IMR-90 (cell line): ENCODE measurements around the gene OXNAD1. TPM values are rescaled to one million over a fixed set of nuclear protein-coding genes. Genes with fewer than 3 reads are reported as not detected.

ENCODE experiments used
- ATAC-seq: fragments of 200-7000 bp; cut with Tn5 transposase; 2 replicates; pipeline ENCODE4 v1.9.1; 2020; ENCODE audit warnings: low read depth, mild to moderate bottlenecking, moderate library complexity
- BruUV-seq: library from RNA; stranded (reverse); fragments of 400-500 nt; replicated peaks from 2 replicates; lab custom pipeline; 2021; lab: Mats Ljungman, UMichigan
- CTCF ChIA-PET: fragments of 300-600 bp; formaldehyde crosslinking; extraction: SDS; loops from one replicate; lab custom pipeline; 2021; ENCODE audit warnings: antibody characterized with exemption; lab: Yijun Ruan, JAX
- POLR2A ChIA-PET: fragments of 300-600 bp; sonication (Branson Sonifier 250); formaldehyde crosslinking; loops from one replicate; lab custom pipeline; 2022; ENCODE audit warnings: antibody characterized with exemption; ENCODE audit not compliant: unreplicated experiment; lab: Charles Lee
- DNase-seq: peaks from one replicate; pipeline ENCODE4 v3.0.0; 2013
- H2AFZ ChIP-seq: replicated peaks from 2 replicates; pipeline ENCODE3; 2013; ENCODE audit warnings: low read length, mild to moderate bottlenecking; ENCODE audit not compliant: poor library complexity
- H2AK5ac ChIP-seq: 2 replicates; pipeline ENCODE4 v1.6.1; 2013; ENCODE audit warnings: low read depth, low read length, inconsistent platforms
- H2AK9ac ChIP-seq: replicated peaks from 2 replicates; pipeline ENCODE3; 2013; ENCODE audit warnings: mild to moderate bottlenecking, low read depth, low read length, moderate library complexity; ENCODE audit not compliant: poor library complexity
- H2BK120ac ChIP-seq: 2 replicates; pipeline ENCODE4 v1.6.1; 2013; ENCODE audit warnings: low read depth, low read length, inconsistent platforms
- H2BK15ac ChIP-seq: 3 replicates; pipeline ENCODE4 v1.6.1; 2013; ENCODE audit warnings: low read depth, low read length, inconsistent platforms
- H2BK20ac ChIP-seq: 2 replicates; pipeline ENCODE4 v1.6.1; 2013; ENCODE audit warnings: low read depth, mild to moderate bottlenecking, inconsistent platforms, low read length, moderate library complexity
- H2BK5ac ChIP-seq: 2 replicates; pipeline ENCODE4 v1.6.1; 2013; ENCODE audit warnings: mild to moderate bottlenecking, low read depth, low read length, inconsistent platforms; ENCODE audit not compliant: poor library complexity, severe bottlenecking
- H3K14ac ChIP-seq: replicated peaks from 2 replicates; pipeline ENCODE4 v1.6.1; 2013; ENCODE audit warnings: low read depth, low read length, inconsistent platforms
- H3K18ac ChIP-seq: 2 replicates; pipeline ENCODE4 v1.6.1; 2013; ENCODE audit warnings: low read depth, low read length, control low read depth
- H3K23ac ChIP-seq: 2 replicates; pipeline ENCODE4 v1.6.1; 2013; ENCODE audit warnings: low read depth, low read length, inconsistent platforms
- H3K27ac ChIP-seq: 2 replicates; pipeline ENCODE4 v1.5.1; 2013; ENCODE audit warnings: mild to moderate bottlenecking, control low read depth, low read length; ENCODE audit not compliant: insufficient read depth
- H3K27me3 ChIP-seq: 2 replicates; pipeline ENCODE4 v1.6.1; 2013; ENCODE audit warnings: low read length; ENCODE audit not compliant: control insufficient read depth, insufficient read depth
- H3K36me3 ChIP-seq: 2 replicates; pipeline ENCODE4 v1.6.1; 2013; ENCODE audit warnings: low read length, mixed read lengths; ENCODE audit not compliant: control insufficient read depth, insufficient read depth
- H3K4ac ChIP-seq: 2 replicates; pipeline ENCODE4 v1.6.1; 2013; ENCODE audit warnings: low read depth, low read length, inconsistent platforms
- H3K4me1 ChIP-seq: 2 replicates; pipeline ENCODE4 v1.6.1; 2013; ENCODE audit warnings: low read length, mixed read lengths; ENCODE audit not compliant: control insufficient read depth, insufficient read depth
- H3K4me2 ChIP-seq: 2 replicates; pipeline ENCODE4 v1.6.1; 2013; ENCODE audit warnings: low read depth, mild to moderate bottlenecking, control low read depth, low read length, moderate library complexity
- H3K4me3 ChIP-seq: 2 replicates; pipeline ENCODE4 v1.5.1; 2013; ENCODE audit warnings: low read depth, mild to moderate bottlenecking, control low read depth, low read length, moderate library complexity; ENCODE audit not compliant: insufficient read depth
- H3K56ac ChIP-seq: 2 replicates; pipeline ENCODE4 v1.6.1; 2013; ENCODE audit warnings: low read length, inconsistent platforms; ENCODE audit not compliant: insufficient read depth; ENCODE audit errors: extremely low read depth
- H3K79me1 ChIP-seq, 2 experiments: 2 replicates each; pipeline ENCODE4 v1.6.1; 2013; ENCODE audit warnings: low read length in 2 of 2, inconsistent platforms in 1 of 2, low read depth in 1 of 2
- H3K9ac ChIP-seq: 2 replicates; pipeline ENCODE4 v1.6.1; 2013; ENCODE audit warnings: low read depth, low read length, control low read depth
- H3K9me1 ChIP-seq: 2 replicates; pipeline ENCODE4 v1.6.1; 2013; ENCODE audit warnings: low read length, inconsistent platforms; ENCODE audit not compliant: insufficient read depth
- H3K9me3 ChIP-seq: 2 replicates; pipeline ENCODE4 v1.6.1; 2013; ENCODE audit warnings: low read length; ENCODE audit not compliant: control insufficient read depth, insufficient read depth
- H4K20me1 ChIP-seq: 2 replicates; pipeline ENCODE4 v1.6.1; 2013; ENCODE audit warnings: low read length, inconsistent platforms; ENCODE audit not compliant: insufficient read depth
- H4K5ac ChIP-seq: 2 replicates; pipeline ENCODE4 v1.6.1; 2013; ENCODE audit warnings: mild to moderate bottlenecking, low read depth, low read length, control low read depth
- H4K8ac ChIP-seq, 2 experiments: 2 replicates each; pipeline ENCODE4 v1.6.1; 2013; ENCODE audit warnings: low read depth in 2 of 2, low read length in 2 of 2, control low read depth in 1 of 2, inconsistent platforms in 1 of 2
- H4K91ac ChIP-seq: 2 replicates; pipeline ENCODE4 v1.6.1; 2013; ENCODE audit warnings: low read depth, low read length, inconsistent platforms; ENCODE audit not compliant: insufficient read depth
- RAD21 ChIP-seq: IDR thresholded peaks from 2 replicates; pipeline ENCODE4 v1.6.1; 2012; ENCODE audit warnings: low read length, improper control_type of control experiment
- WGBS, 2 experiments: methylation state at CpG; one replicate each; pipeline versions ENCODE4 v1.1.5 to v1.1.7; 2013; ENCODE audit warnings: missing lambda C conversion rate in 2 of 2; ENCODE audit not compliant: insufficient read length in 1 of 2; ENCODE audit errors: extremely low coverage in 2 of 2; 5-methylcytosine and 5-hydroxymethylcytosine counted together
- dilution Hi-C: fragments of 300-500 bp; cut with HindIII; formaldehyde crosslinking; loops from one replicate; pipeline ENCODE4 v1.14.3; 2018; ENCODE audit warnings: low sequenced_read_pairs; ENCODE audit not compliant: unreplicated experiment
- in situ Hi-C: fragments of 300-500 bp; cut with MboI; formaldehyde crosslinking; loops from 3 replicates; pipeline ENCODE4 v1.14.3; 2019; ENCODE audit warnings: low sequenced_read_pairs, inconsistent platforms, mixed read lengths
- intact Hi-C: fragments of 100-400 bp; cut with micrococcal nuclease; formaldehyde crosslinking; loops from 2 replicates; pipeline ENCODE4 v1.10.0; 2022
- polyA plus RNA-seq, 3 experiments: library from polyadenylated mRNA; depleted of rRNA; stranded (reverse); fragments of >200 nt; gene quantifications; 2 replicates each; pipeline ENCODE4 v1.2.3, GENCODE V29; 2012; ENCODE audit warnings: low replicate concordance in 1 of 3
- total RNA-seq: library from RNA; depleted of rRNA; stranded (reverse); fragments of >200 nt; gene quantifications from 2 replicates; pipeline ENCODE4 v1.2.3, GENCODE V29; 2012
- TF ChIP-seq, protein P1 (sequence below): conservative IDR thresholded peaks from 2 replicates; pipeline ENCODE4 v1.5.1; 2012; ENCODE audit warnings: mild to moderate bottlenecking, low read depth, low read length, improper control_type of control experiment

OXNAD1 gene
- total and polyA plus RNA-seq, 2 of the 4 experiments (the other 2 are of a cell fraction): 6.2 to 11.3 TPM

DNA sequence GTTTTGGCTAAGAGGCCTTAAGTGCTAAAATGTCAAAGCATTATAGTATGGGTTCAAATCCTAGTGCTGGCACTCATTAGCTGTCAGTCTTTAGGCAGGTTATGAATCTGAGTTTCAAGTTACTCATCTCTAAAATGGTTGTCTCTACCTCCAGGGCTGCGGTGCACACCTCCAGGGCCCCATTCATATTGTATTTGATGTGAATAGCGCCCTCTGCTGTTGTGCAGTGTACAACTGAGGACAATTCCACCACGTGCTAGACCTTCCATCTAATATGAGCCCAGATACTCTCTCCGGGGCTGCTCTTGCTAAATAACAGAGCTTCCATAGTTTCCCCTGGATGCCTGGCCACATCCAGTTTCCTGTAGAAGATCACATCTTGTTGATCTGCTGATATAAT is 54.3 kb downstream of the OXNAD1 start:
- DNase-seq: no peak
- Histone ChIP-seq H3K4me1 (peaks cover 22% of the 10 kb centered on the region), H3K36me3 (peaks cover 52% of the 10 kb centered on the region), H3K4me2 (no peak overlapping the region), H3K9me1 (peaks cover 25% of the 10 kb centered on the region), H4K20me1 (no peaks in the 10 kb centered on the region), H3K56ac (no peak overlapping the region), H4K5ac (peak overlapping the region; percentile 93), H2AK5ac (no peak overlapping the region), H2BK5ac (peak overlapping the region; percentile 73), H3K27ac (peak overlapping the region; percentile 25; the same call in 1 of the 2 replicates), H3K79me1 (peaks cover 8 to 48% of the 10 kb centered on the region in 2 experiments; a peak in 3 of 4 replicates), H2BK15ac (no peak overlapping the region), H3K4me3 (no peak overlapping the region), H3K9me3 (no peaks in the 10 kb centered on the region), H4K91ac (no peak overlapping the region), H3K23ac (no peak overlapping the region), H3K27me3 (no peaks in the 10 kb centered on the region), H2BK20ac (0 out of 2 replicates have a peak overlapping the region, but pooled peaks have one; percentile 11), H3K4ac (peak overlapping the region; percentile 62; the same call in 1 of the 2 replicates), H2BK120ac (peak overlapping the region; percentile 64; the same call in 1 of the 2 replicates), H2AK9ac (no peak overlapping the region), H3K14ac (no peak overlapping the region), H2AFZ (no peak overlapping the region), H3K18ac (peak overlapping the region; percentile 63), H3K9ac (no peak overlapping the region), H4K8ac (peak overlapping the region; percentile 19 to 46; a peak in 2 of 4 replicates)
- POLR2A ChIA-PET: no interaction called here
- no peak for TF ChIP-seq RAD21
- TF ChIP-seq, protein P1, sequence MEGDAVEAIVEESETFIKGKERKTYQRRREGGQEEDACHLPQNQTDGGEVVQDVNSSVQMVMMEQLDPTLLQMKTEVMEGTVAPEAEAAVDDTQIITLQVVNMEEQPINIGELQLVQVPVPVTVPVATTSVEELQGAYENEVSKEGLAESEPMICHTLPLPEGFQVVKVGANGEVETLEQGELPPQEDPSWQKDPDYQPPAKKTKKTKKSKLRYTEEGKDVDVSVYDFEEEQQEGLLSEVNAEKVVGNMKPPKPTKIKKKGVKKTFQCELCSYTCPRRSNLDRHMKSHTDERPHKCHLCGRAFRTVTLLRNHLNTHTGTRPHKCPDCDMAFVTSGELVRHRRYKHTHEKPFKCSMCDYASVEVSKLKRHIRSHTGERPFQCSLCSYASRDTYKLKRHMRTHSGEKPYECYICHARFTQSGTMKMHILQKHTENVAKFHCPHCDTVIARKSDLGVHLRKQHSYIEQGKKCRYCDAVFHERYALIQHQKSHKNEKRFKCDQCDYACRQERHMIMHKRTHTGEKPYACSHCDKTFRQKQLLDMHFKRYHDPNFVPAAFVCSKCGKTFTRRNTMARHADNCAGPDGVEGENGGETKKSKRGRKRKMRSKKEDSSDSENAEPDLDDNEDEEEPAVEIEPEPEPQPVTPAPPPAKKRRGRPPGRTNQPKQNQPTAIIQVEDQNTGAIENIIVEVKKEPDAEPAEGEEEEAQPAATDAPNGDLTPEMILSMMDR: 0 out of 2 replicates have a peak, but pooled peaks have one; percentile 20
- dilution Hi-C loops: no loop called here
- in situ Hi-C loops: no loop called here
- intact Hi-C loops: loop anchor here (5.0 kb wide), 1 partner anchor 73 kb away; no protein-coding TSS in a partner anchor
- no peak for ATAC-seq
- no TSS peak for BruUV-seq
- CTCF ChIA-PET: interaction anchor here (1.1 to 1.3 kb wide), 3 partner anchors 12 to 282 kb away, joined by 3 to 4 read pairs (median 3); no protein-coding TSS in a partner anchor
- WGBS, 2 experiments: 69% methylated on average over 2 of the region's 4 CpGs; no CpG with 5 or more reads in 1 of the 2 experiments
